NCI-H1417 (cell line): ENCODE data around the gene CD22.

Experiments used
- DNase-seq, 3 experiments: peaks; one replicate each; lab custom pipeline; 2025; lab: John Stamatoyannopoulos, UW

The CD22 gene

GRCh38 chr19:35388277-35389054 lies 59.5 kb downstream of the CD22 start:
- DNase-seq: no peak

DNA sequence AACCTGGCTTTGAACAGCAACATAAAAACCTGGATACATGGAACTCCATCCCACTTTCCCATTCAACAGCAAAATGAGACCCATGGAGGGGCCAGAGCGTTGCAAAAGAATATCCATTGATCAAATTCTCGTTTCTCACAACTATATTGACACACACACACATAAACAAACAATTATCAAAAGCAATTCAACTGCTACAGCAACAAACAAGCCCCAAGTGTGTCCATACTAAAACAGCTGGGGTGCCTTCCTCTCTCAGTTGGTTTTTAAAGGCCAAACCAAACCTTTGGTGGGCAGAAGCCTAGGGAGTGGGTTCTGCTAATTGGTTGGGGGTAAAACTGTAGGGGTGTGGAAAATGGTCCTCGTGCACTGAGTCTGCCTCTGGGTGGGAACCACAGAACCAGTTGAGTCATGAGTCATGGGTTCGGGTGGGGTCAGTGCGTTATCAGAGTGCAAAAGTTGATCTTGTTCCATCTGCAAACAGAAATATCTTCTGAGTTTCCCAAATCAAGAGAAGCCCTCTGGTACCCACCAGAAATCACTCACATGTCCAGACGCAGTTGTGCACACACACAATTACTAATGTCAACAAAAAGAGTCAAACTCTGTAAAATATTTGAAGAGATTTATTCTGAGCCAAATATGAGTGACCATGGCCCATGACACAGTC lies 60.3 kb downstream of the CD22 start:
- no peak for DNase-seq

DNA sequence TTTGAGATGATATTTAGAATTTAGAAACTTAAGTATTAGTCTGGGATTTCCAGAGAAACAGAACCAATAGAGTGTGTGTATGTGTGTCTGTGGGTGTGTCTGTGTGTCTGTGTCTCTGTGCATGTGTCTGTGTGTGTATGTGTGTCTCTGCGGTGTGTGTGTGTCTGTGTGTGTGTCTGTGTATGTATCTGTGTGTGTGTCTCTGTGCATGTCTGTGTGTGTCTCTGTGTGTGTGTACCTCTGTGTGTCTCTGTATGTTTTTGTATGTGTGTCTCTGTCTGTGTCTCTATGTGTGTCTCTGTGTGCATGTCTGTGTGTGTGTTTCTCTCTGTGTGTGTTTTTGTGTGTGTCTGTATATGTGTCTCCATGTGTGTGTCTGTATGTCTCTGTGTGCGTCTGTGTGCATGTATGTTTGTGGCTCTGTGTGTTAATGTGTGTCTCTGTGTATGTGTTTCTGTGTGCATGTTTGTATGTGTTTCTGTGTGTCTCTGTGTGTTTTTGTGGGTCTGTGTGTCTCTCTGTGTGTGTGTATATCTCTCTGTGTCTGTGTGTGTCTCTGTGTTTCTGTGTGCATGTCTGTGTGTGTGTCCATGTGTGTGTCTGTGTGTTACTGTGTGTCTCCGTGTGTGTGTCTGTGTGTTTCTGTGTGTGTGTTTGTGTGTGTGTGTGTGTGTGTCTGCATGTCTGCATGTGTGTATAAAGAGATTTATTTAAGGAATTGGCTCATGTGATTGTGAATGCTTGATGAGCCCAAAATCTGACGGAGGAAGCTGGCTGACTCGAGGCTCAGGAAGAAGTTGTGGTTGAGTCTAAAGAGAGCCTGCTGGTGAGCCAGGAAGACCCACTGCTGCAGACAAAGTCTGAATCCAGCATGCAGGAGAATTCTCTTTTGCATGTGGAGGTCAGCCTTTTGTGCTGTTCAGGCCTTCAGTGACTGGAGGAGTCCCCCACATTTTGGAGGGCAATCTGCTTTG lies 64.0 kb downstream of the CD22 start:
- no peak for DNase-seq

DNA sequence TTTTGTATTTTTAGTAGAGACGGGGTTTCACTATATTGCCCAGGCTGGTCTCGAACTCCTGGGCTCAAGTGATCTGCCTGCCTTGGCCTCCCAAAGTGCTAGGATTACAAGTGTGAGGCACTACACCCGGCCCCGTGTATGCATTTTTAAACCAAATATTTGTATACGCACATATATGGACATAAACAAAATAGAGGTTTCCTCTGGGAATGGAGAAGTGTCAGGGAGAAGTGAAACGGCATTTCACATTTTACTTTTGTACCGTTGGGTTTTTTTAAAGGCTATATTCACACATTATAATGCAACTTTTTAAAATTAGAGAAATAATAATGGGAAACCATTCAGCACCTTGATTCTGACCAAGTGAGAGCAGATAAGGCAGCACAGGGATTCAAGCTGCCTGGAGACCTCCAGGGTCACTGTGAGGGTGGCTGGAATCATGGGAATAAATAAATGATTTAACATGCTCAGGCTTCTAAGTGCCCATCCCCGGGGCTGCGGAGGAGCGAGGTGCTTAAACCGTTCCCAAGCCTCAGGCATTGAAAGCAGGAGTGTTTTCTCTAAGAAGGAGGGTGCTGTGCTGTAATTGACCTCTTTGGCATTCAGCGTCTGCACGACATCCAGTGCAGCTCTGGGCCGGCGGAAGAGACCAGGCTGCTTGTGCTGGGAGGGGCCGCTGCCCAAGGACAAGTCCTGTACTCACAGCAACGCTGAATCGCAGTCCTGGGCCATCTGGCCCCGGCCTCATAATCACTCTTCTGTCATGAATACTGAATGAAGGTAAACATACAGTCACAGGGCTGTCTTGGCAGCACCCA lies 66.6 kb downstream of the CD22 start:
- DNase-seq: peak in 1 of 3 experiments; percentile 10

GRCh38 chr19:35396240-35396885 lies 67.4 kb downstream of the CD22 start:
- no peak for DNase-seq
